Lung microvascular endothelial cell (primary cell): ENCODE results near the gene RRP15. TPM values are rescaled to one million over a fixed set of nuclear protein-coding genes. Genes with fewer than 3 reads are reported as not detected.
"Not testable (repeated sequence)": the region's sequence is repeated elsewhere in the genome, so short reads cannot be mapped to it uniquely, and the experiment has no call there.

Source experiments
- DNase-seq, 2 donors: peaks; one replicate each; pipeline versions ENCODE4 v3.0.0 to v3.0.0-alpha.2; 2010; ENCODE audit warnings: low read depth in 2 of 2
- total RNA-seq: library from RNA; depleted of rRNA; stranded (reverse); fragments of >200 nt; gene quantifications from 2 replicates; pipeline ENCODE4 v1.2.1, GENCODE V29; 2014

The RRP15 gene
- total RNA-seq, 1 donor from 2014 or later, result 4.0 TPM

GRCh38 chr1:218297461-218297860, 12.4 kb downstream of the RRP15 start:
- DNase-seq, result no peak

DNA sequence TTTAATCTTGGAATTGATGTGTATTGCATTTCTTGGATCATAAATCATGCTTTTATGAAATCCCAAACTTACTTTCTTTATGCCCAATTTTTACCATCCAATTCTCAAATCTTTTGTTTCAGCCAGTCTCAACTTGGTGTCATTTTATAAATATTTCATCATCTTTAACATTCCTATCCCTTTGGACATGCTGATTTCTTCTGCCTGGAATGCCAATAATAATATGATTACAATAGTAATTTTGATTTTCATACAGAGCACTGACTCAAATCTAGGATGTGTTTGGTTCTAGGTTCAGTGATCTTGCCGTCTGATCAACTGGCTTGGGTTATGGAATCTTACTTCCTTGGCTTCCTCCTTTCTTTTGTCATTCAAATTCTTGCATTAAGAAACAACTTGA, 12.8 kb downstream of the RRP15 start:
- DNase-seq, result no peak

DNA sequence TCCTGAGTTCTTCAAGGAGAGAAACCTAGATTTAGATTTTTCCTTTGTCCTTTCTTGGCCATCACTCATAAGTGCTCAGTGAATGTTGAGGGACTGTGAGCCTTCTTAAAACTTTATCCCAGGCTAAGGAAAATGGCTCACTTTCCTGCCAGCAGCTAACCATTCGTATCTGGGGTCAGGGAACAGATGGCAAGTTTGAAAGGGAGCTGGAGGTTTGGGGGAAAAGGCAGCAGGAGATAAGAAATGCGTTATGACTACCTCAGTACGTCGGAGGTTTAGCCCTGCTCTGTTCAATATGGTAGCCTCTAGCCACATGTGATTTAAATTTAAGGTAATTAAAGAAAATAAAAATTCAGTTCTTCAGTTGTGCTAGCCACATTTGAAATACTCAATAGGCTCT, 13.3 kb downstream of the RRP15 start:
- no peak for DNase-seq

- DNase-seq, result peak; percentile 66 to 70
Observed at GRCh38 chr1:218299416-218299815, 14.3 kb downstream of the RRP15 start.

DNA sequence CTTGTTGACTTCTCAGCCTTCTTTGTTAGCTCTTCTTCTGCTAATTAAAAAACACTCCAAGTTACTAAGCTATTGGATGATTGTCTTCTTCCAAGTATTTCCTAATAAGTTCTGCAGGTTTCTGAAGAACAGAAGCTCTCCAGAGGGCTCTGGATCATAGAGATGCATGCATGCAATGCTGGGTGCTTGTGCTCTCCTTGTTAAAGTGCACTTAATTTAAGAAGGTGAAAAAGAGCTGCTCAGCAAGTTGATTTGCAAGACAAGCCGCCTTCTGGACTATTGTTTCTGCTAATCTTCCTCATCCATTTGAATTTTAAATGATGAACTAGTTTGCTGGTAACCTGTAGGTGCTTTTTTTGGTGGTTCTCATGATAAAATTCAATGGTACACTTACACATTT, 16.1 kb downstream of the RRP15 start:
- no peak for DNase-seq

- DNase-seq, result no peak
Observed at GRCh38 chr1:218302155-218302554, 17.1 kb downstream of the RRP15 start.

DNA sequence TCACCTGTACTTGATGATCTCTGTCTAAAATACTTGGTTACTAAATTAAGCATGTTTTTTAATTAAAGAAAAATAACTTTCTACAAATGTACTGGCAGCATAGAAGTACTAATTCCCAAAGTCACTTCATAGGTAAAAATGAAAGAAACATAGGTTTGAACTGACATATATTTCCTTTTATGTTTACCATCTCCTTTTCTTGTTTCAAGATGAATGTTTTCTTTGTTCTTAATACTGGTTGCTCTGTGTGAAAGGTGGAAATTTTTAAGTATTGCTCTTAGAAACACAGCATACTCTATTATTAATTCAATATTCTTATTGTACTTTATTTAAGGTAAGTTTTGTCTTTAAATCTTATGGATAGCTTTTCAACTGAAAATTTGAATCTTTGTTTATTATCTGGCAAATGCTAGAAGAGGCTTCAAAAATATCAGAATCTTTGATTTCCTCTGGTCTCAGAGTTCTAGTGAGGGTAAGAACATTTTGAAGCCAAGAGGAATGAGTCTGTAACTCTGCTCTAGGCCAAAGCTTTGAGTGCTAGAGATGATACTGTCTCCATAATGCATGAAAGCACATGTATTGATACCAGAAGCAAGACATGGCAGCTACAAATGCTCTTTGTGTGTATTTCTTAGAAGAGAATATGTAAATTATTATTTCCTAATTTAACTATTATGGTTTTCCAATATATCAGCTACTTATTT, 18.2 kb downstream of the RRP15 start:
- DNase-seq, result no peak

DNA sequence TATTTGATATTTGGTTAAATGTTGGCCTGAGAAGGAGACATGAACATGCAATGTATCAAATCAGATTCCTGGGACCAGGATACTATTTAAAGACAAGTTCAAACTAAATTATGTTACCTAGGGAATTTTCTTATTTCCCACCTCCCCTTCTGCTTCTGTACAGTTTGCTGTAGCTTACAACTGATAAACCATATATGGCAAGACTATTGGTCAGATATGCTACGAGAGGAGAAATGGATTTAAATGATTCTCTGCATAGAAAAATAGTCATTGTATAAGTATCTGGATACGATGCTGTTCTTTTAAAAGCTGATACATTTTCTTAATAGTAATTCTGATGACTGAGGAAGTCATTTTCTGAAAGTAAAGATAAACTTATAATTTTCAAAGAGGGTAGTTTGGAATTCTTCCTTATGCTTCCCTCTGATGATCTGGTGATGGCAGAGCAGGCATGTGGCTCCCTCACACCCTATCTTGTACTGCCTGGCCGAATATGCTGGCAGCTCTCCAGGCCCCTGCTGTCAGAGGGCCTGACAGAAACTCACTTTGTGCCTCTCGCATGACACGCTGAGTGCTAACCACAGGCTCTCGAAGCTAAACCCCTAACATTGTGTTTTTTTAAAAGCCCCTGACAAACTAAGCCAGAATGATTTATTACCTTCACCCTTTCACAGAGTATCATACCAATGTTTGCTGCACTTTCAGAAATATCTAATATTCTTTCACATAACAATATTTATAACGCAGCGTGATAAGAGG, 19.4 kb downstream of the RRP15 start:
- no peak for DNase-seq

- no peak for DNase-seq
Observed at GRCh38 chr1:218305472-218306064, 20.5 kb downstream of the RRP15 start.

GRCh38 chr1:218312509-218312908, 27.4 kb downstream of the RRP15 start:
- peak; percentile 10 to 65 for DNase-seq

DNA sequence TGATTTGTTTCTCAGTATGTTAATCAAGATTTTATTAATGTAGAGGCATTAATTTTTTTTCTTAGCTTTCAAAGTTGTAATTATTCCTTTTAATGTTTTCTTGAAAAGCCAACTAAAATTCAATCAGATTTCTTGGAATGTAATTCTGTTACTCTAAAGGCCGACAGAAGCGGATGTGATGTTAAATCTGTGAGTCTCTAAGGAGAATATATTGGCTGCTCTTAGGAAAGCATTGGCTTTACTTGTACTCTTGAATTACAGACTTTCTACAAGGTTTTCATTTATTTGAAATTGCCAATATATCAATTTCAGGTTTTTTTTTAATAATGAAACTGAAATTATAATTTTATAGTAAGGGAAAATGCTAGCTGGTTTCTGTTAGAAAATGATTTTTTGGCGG, 29.2 kb downstream of the RRP15 start:
- no peak for DNase-seq

- no peak for DNase-seq
Observed at GRCh38 chr1:218315638-218316037, 30.5 kb downstream of the RRP15 start.

DNA sequence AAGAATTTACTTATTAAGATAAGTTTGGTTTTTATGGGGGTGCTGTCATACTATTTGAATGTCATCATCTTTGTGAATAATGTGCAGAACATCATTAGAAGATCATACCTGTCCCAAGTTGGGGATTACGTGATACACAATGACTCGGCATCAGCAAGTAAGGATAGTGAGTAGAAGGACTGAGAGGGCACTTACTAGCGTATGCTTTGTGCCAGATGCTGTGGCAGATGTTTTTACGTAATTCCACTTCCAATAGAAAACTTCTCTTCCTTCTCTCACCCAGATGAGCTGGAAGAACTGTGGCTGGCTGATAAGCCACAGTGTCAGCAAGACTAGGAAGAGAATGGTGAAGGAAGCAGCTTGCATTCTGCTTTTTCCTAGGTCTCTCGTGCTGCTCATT, 32.0 kb downstream of the RRP15 start:
- DNase-seq, result peak in 1 of 2 donors; percentile 5

GRCh38 chr1:218320182-218320581, 35.1 kb downstream of the RRP15 start:
- not testable (repeated sequence) for DNase-seq

- DNase-seq, result no peak
Observed at GRCh38 chr1:218322762-218323161, 37.7 kb downstream of the RRP15 start.

DNA sequence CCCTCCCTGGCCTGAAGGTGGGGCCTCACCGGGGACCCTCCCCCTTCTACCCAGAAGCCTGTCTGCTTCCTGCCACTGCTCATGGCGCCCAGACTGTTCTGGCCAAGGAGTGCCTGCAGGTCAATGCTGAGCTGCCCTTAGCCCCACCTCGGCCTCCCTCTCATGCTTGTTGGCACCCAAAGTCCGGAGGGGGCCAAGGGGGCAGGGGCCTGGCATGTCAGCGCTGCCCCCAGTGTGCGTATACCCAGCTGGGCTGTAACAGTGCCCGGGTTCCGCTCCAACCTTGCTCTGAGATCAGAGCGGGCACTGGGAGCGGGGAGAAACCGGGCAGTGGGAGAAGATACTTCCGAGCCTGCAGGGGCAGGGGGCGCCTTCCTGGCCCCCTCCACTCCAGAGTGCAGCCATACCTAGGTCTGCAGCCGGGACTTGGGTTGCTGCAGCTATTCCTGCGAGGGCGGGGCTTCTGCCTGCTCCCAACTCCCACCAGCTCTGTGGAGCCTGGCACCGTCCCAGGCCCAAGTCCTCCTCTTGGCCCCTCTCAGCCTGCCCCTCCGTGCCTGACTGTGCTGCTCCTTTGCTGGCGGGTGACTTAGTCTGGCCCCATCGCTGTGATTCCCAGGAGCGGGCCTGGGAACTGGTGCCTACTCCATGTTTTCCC, 38.6 kb downstream of the RRP15 start:
- DNase-seq, result no peak

- no peak for DNase-seq
Observed at GRCh38 chr1:218324226-218324580, 39.1 kb downstream of the RRP15 start.

GRCh38 chr1:218328769-218329168, 43.7 kb downstream of the RRP15 start:
- DNase-seq, result no peak

DNA sequence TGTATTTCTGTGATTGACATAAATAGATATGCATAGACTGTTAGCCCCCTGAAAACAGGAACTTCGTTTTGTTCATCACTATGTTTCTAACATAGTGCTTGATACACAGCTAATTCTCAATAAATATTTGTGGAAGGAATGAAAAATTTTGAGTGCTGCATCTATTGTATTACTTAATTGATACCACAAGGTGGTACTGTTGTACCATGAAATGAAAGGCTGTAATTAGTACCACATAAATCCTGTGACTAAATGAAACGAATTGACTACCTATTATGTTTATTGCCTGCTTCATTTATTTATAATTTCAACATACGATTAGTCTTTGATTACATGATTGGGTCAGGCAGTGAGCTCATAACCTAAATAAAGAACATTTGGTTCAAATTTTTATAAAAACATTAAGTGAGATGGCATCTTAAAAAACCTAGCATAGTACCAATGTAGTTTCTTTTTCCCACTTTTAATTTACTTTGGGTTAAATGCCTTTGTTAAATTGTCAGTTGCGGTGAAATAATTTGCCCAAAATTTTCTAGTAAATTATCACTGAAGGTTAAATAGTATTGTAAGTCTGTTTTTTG, 45.0 kb downstream of the RRP15 start:
- DNase-seq, result peak; percentile 61 to 73

- no peak for DNase-seq
Observed at GRCh38 chr1:218332416-218332815, 47.3 kb downstream of the RRP15 start.

- DNase-seq, result no peak
Observed at GRCh38 chr1:218336328-218336727, 51.2 kb downstream of the RRP15 start.

DNA sequence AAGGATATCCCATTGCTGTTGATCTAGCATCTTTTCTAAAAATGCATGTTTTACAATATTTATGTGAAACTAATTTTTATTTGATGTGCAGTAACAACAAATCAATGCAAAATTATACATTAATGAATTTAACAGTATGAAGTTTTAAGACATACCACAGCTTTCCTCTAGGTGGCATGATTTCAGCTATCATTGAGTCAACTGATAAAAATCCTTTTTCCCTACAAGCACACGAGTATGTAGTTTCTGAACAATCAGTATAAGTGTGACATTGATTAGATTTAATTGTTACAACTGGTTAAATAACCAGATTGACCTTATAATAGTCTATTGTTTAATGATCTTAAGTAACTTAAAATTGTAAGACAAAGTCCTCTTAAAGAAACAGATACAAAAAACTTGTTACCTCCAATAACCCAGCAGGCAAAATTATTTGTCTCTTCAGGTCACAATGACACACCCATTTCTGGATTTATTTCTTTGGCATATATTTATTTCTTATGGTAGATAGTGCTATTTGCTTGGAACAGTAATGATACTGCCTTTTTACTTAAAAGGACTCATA, 54.3 kb downstream of the RRP15 start:
- DNase-seq, result peak; percentile 63 to 75
